CD4-positive, CD25-positive, alpha-beta regulatory T cell (primary cell): ENCODE data around the gene EIF5B. TPM values are rescaled to one million over a fixed set of nuclear protein-coding genes. Genes with fewer than 3 reads are reported as not detected.
"Not testable (repeated sequence)": the region's sequence is repeated elsewhere in the genome, so short reads cannot be mapped to it uniquely, and the experiment has no call there.

Source experiments
- ATAC-seq, 2 donors: fragments of 150-1000 bp; cut with Tn5 transposase; one replicate each; pipeline ENCODE4 v1.10.0; 2021; ENCODE audit warnings: low read depth in 2 of 2, moderate number of reproducible peaks in 2 of 2, moderate library complexity in 1 of 2
- DNase-seq, 3 donors: peaks; one replicate each; pipeline versions ENCODE4 v3.0.0 to v3.0.0-alpha.2; 2012 to 2022; ENCODE audit warnings: mixed read lengths in 1 of 3
- H3K27ac ChIP-seq: one replicate; pipeline ENCODE4 v1.7.0; 2013; ENCODE audit warnings: mild to moderate bottlenecking, low read length; ENCODE audit not compliant: insufficient read depth, poor library complexity, severe bottlenecking
- H3K27me3 ChIP-seq: one replicate; pipeline ENCODE4 v1.7.0; 2013; ENCODE audit warnings: low read length; ENCODE audit not compliant: control insufficient read depth, insufficient read depth
- H3K36me3 ChIP-seq: one replicate; pipeline ENCODE4 v1.7.0; 2013; ENCODE audit warnings: mild to moderate bottlenecking, low read length, moderate library complexity; ENCODE audit not compliant: control insufficient read depth, insufficient read depth
- H3K4me1 ChIP-seq: 2 replicates; pipeline ENCODE4 v1.7.0; 2013; ENCODE audit warnings: mild to moderate bottlenecking, low read length; ENCODE audit not compliant: insufficient read depth, control insufficient read depth, poor library complexity, severe bottlenecking
- H3K4me3 ChIP-seq: one replicate; pipeline ENCODE4 v1.7.0; 2013; ENCODE audit warnings: low read depth, mild to moderate bottlenecking, low read length, moderate library complexity
- H3K9me3 ChIP-seq, 2 experiments: 1 replicate in 1 of 2; 2 replicates in 1 of 2; pipeline ENCODE4 v1.7.0; 2013; ENCODE audit warnings: low read length in 2 of 2, mild to moderate bottlenecking in 1 of 2, moderate library complexity in 1 of 2; ENCODE audit not compliant: control insufficient read depth in 2 of 2
- H3K27ac Mint-ChIP-seq, 3 donors: one replicate each; pipeline ENCODE4 v1.8.0; 2020 to 2022; ENCODE audit warnings: mild to moderate bottlenecking in 3 of 3, mixed read lengths in 3 of 3, moderate library complexity in 2 of 3
- H3K27me3 Mint-ChIP-seq: one replicate; pipeline ENCODE4 v1.8.0; 2022; ENCODE audit warnings: mild to moderate bottlenecking, mixed read lengths
- H3K36me3 Mint-ChIP-seq: one replicate; pipeline ENCODE4 v1.8.0; 2020; ENCODE audit warnings: mixed read lengths
- H3K4me1 Mint-ChIP-seq, 4 donors: one replicate each; pipeline ENCODE4 v1.8.0; 2020 to 2022; ENCODE audit warnings: mixed read lengths in 4 of 4, mild to moderate bottlenecking in 1 of 4
- H3K4me3 Mint-ChIP-seq, 4 donors: one replicate each; pipeline ENCODE4 v1.8.0; 2020 to 2022; ENCODE audit warnings: mild to moderate bottlenecking in 4 of 4, mixed read lengths in 4 of 4, moderate library complexity in 3 of 4
- H3K9me3 Mint-ChIP-seq, 7 donors: one replicate each; pipeline ENCODE4 v1.8.0; 2020 to 2022; ENCODE audit warnings: mixed read lengths in 7 of 7, mild to moderate bottlenecking in 3 of 7, moderate library complexity in 2 of 7
- polyA plus RNA-seq, 4 donors: library from polyadenylated mRNA; unstranded; fragments of 300-500 nt; fragmentation: Illumina TruSeq; gene quantifications; one replicate each; pipeline ENCODE4 v1.2.3, GENCODE V29; 2021
- total RNA-seq: library from RNA; stranded (reverse); gene quantifications from one replicate; pipeline ENCODE4 v1.2.3, GENCODE V29; 2022

EIF5B gene, protein sequence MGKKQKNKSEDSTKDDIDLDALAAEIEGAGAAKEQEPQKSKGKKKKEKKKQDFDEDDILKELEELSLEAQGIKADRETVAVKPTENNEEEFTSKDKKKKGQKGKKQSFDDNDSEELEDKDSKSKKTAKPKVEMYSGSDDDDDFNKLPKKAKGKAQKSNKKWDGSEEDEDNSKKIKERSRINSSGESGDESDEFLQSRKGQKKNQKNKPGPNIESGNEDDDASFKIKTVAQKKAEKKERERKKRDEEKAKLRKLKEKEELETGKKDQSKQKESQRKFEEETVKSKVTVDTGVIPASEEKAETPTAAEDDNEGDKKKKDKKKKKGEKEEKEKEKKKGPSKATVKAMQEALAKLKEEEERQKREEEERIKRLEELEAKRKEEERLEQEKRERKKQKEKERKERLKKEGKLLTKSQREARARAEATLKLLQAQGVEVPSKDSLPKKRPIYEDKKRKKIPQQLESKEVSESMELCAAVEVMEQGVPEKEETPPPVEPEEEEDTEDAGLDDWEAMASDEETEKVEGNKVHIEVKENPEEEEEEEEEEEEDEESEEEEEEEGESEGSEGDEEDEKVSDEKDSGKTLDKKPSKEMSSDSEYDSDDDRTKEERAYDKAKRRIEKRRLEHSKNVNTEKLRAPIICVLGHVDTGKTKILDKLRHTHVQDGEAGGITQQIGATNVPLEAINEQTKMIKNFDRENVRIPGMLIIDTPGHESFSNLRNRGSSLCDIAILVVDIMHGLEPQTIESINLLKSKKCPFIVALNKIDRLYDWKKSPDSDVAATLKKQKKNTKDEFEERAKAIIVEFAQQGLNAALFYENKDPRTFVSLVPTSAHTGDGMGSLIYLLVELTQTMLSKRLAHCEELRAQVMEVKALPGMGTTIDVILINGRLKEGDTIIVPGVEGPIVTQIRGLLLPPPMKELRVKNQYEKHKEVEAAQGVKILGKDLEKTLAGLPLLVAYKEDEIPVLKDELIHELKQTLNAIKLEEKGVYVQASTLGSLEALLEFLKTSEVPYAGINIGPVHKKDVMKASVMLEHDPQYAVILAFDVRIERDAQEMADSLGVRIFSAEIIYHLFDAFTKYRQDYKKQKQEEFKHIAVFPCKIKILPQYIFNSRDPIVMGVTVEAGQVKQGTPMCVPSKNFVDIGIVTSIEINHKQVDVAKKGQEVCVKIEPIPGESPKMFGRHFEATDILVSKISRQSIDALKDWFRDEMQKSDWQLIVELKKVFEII
- 38.0 TPM for total RNA-seq
- 1 to 10 TPM; 2.9 to 4.6 (median 4.0) TPM for polyA plus RNA-seq

DNA sequence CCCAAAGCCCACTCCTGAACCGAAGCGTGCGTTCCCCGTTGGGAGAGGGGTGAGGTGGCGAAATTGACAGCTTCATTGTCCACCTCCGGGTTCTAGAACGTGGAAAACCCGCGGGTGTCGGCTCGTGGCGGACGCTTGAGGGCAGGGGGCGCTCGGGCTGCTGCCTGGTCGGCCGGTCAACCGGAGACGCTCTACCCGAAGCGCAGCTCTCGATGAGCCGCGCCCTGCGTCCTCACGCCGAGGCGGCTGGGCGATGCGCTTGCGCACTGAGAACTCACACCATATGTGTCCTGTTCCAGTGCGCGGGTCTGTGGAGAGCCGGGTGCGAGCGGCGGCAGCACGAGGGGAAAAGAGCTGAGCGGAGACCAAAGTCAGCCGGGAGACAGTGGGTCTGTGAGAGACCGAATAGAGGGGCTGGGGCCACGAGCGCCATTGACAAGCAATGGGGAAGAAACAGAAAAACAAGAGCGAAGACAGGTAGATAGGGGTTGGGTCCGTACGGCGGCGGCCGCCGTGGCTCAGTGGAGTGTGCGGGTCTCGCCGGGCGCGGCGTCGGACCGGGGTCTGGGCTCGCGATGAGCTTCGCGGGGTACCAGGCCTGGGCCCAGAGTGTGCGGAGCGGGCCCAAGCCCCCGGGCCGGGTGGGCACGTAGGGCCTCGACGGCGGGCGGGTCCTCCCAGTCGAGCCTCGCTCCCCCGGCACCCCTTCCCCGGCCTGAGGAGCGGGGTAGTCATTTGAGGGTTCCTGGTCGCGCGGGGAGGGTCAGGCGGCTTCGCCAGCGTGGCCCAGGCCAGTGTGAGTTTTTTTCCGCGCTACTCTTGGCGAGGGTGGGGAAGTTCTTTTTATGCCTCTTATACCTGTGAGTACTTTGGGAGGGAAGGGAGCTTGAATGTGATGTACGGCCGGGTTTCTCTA is at the start of gene EIF5B:
EIF5B (plus strand) TSS at position 277 of the 916 bp plus-strand sequence; CDS start at position 443, 166 bp downstream.
- no peak within 1 kb of the TSS for H3K4me3 Mint-ChIP-seq
- H3K36me3 ChIP-seq = peaks cover 4% of the 10 kb centered on the region
- H3K36me3 Mint-ChIP-seq = peaks cover 14% of the 10 kb centered on the region
- H3K4me3 ChIP-seq = peak within 1 kb of the TSS; percentile 93
- H3K27me3 ChIP-seq = no peaks in the 10 kb centered on the region
- peaks cover 36% of the 10 kb centered on the region for H3K4me1 ChIP-seq
- no peaks in the 10 kb centered on the region for H3K27me3 Mint-ChIP-seq
- no peak within 1 kb of the TSS for H3K27ac Mint-ChIP-seq
- H3K9me3 Mint-ChIP-seq = no peaks in the 10 kb centered on the region
- H3K9me3 ChIP-seq = no peaks in the 10 kb centered on the region
- peak; percentile 84 to 96 (median 88) for DNase-seq
- peak within 1 kb of the TSS; percentile 86 for H3K27ac ChIP-seq
- peak; percentile 76 to 78 for ATAC-seq
- peaks cover 29 to 48% (median 38%) of the 10 kb centered on the region in 4 donors for H3K4me1 Mint-ChIP-seq

GRCh38 chr2:99297994-99298393 is 39.2 kb upstream of the EIF5B start:
- Mint-ChIP-seq H3K27ac (no peak overlapping the region), H3K36me3 (peaks cover 14% of the 10 kb centered on the region), H3K4me3 (no peak overlapping the region), H3K27me3 (no peaks in the 10 kb centered on the region), H3K4me1 (no peaks in the 10 kb centered on the region), H3K9me3 (peaks cover 0 to 3% (median 0%) of the 10 kb centered on the region in 7 donors)
- Histone ChIP-seq H3K27ac (no peak overlapping the region), H3K4me3 (no peak overlapping the region), H3K4me1 (no peaks in the 10 kb centered on the region), H3K36me3 (no peaks in the 10 kb centered on the region), H3K9me3 (no peaks in the 10 kb centered on the region), H3K27me3 (no peaks in the 10 kb centered on the region)
- ATAC-seq = no peak
- DNase-seq = no peak

GRCh38 chr2:99299580-99299979 is 37.6 kb upstream of the EIF5B start:
- ATAC-seq = no peak
- no peaks in the 10 kb centered on the region for H3K36me3 ChIP-seq
- H3K36me3 Mint-ChIP-seq = peaks cover 20% of the 10 kb centered on the region
- H3K27me3 Mint-ChIP-seq = no peaks in the 10 kb centered on the region
- DNase-seq = no peak
- no peaks in the 10 kb centered on the region for H3K27me3 ChIP-seq
- H3K9me3 Mint-ChIP-seq = peaks cover 0 to 3% (median 0%) of the 10 kb centered on the region in 7 donors
- H3K27ac ChIP-seq = no peak overlapping the region
- no peak overlapping the region for H3K27ac Mint-ChIP-seq
- no peaks in the 10 kb centered on the region for H3K4me1 Mint-ChIP-seq
- no peak overlapping the region for H3K4me3 ChIP-seq
- H3K9me3 ChIP-seq = no peaks in the 10 kb centered on the region
- no peaks in the 10 kb centered on the region for H3K4me1 ChIP-seq
- no peak overlapping the region for H3K4me3 Mint-ChIP-seq

DNA sequence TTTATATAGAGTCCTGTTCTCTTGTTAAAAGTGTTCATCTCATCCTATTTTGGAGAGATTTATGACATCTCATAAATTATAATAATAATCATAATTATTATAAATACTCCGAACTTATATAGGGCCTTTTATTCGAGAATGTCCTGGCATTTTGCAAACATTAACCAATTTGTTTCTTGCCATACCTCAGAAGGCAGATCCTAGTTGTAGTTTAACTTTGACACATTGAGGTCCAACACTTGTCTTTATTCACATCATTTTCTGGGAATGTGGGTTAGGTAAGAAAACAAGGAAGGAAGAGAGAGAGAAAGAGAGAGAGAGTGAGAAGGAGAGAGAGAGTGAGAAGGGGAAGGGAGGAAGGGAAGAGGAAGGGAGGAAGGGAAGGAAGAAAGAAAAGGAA is 36.1 kb upstream of the EIF5B start, which contains the start of gene LYG1:
LYG1 (minus strand) TSS at position 101 of the 400 bp plus-strand sequence. CDS start 5,527 bp downstream, outside the sequence.
- not testable (repeated sequence) for DNase-seq, H3K36me3 ChIP-seq, H3K27me3 Mint-ChIP-seq, H3K4me1 ChIP-seq, H3K27ac ChIP-seq, ATAC-seq, H3K27me3 ChIP-seq, H3K4me3 ChIP-seq, H3K4me3 Mint-ChIP-seq, H3K4me1 Mint-ChIP-seq, H3K9me3 ChIP-seq, H3K27ac Mint-ChIP-seq, H3K9me3 Mint-ChIP-seq
- H3K36me3 Mint-ChIP-seq = peaks cover 23% of the 10 kb centered on the region

- Mint-ChIP-seq H3K4me3 (no peak overlapping the region), H3K9me3 (peaks cover 0 to 7% (median 0%) of the 10 kb centered on the region in 7 donors), H3K27ac (no peak overlapping the region), H3K4me1 (peaks cover 0 to 13% (median 5%) of the 10 kb centered on the region in 4 donors), H3K36me3 (peaks cover 41% of the 10 kb centered on the region), H3K27me3 (no peaks in the 10 kb centered on the region)
- no peak overlapping the region for H3K27ac ChIP-seq
- no peak overlapping the region for H3K4me3 ChIP-seq
- H3K36me3 ChIP-seq = peaks cover 51% of the 10 kb centered on the region
- no peak for ATAC-seq
- no peaks in the 10 kb centered on the region for H3K4me1 ChIP-seq
- H3K27me3 ChIP-seq = no peaks in the 10 kb centered on the region
- DNase-seq = no peak
- H3K9me3 ChIP-seq = no peaks in the 10 kb centered on the region
These were observed 19.9 kb upstream of the EIF5B start for GRCh38 chr2:99317161-99317872.

- H3K27ac Mint-ChIP-seq, ATAC-seq, H3K4me3 Mint-ChIP-seq, H3K4me3 ChIP-seq, H3K27me3 Mint-ChIP-seq, H3K9me3 ChIP-seq, H3K9me3 Mint-ChIP-seq, DNase-seq, H3K4me1 ChIP-seq, H3K27ac ChIP-seq, H3K27me3 ChIP-seq: not testable (repeated sequence)
- peaks cover 41% of the 10 kb centered on the region for H3K36me3 Mint-ChIP-seq
- peaks cover 55% of the 10 kb centered on the region for H3K36me3 ChIP-seq
- H3K4me1 Mint-ChIP-seq = peaks cover 0 to 13% (median 5%) of the 10 kb centered on the region in 4 donors
These were observed 19.4 kb upstream of the EIF5B start for GRCh38 chr2:99317873-99318200.
